ENCODE data around the gene PRKN.

DNA sequence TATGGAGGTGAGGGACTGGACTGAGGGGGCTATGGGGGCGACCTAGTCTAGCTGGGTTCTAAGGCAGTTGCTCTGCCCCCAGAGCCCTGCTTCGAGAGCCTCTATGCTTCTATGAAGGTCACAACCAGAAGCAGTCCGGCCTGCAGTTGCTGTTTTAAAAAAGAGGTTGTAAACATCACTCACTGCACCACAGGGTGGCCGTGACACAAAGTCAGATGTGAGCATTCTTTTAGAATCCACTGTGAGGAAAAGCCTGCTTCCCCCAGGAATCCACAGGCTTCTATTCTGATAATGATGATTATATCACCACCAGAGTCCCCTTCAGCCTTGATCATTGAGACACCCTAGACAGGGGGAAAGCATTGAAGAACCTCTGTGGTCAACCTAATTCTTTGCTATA lies 1224.0 kb downstream of the PRKN start:
- TF ChIP-seq ZFP3 (CRISPR knock-in tag; IDR thresholded peaks at IDR 0.05) (no peak), PPARA (CRISPR knock-in tag; IDR thresholded peaks at IDR 0.05; ENCODE audit: borderline replicate concordance) (no peak), CREB5 (CRISPR knock-in tag; IDR thresholded peaks at IDR 0.05; ENCODE audit: low read depth) (no peak), RARB (CRISPR knock-in tag; IDR thresholded peaks at IDR 0.05) (no peak), ISL1 (CRISPR knock-in tag; IDR thresholded peaks at IDR 0.05) (no peak), ZNF8 (CRISPR knock-in tag; IDR thresholded peaks at IDR 0.05) (no peak), BACH2 (CRISPR knock-in tag; IDR thresholded peaks at IDR 0.05; ENCODE audit: borderline replicate concordance) (no peak), ZFP30 (CRISPR knock-in tag; IDR thresholded peaks at IDR 0.05) (no peak)

All from SK-N-SH treated with all-trans-retinoic acid at 6 μM for 48 hours (cell line).